Measurements from ENCODE around the gene BCL2.

The BCL2 gene

DNA sequence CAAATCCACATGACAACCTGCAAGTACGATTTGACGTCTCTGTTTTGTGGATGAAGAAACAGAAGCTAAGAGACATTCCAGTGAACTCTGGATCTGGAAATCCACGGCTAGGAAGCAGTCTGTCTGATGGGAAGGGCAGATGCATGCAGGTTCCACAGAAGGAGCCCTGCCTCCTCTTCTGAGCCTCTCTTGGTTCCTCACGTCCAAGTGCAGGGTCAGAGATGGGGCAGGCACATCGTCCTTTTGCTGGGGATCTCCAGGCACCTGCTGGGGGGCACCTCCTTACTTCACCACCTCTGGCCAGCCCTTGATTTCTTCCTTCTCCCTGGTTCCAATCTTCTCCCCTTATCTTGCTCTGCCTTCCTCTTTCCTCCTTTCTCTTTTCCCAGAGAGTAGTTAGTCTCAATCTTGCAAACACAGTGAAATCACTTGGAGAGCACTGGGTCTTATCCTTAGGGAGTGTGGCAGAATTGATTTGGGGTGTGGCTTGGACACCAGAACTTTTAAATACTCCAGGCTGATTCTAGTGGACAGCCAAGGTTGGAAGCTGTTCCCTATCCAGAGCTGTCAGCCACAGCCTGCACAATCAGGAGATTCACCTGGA, 137.8 kb downstream of the BCL2 start:
- no peak for DNase-seq (ENCODE audit: low read depth in 2 of 2)

GRCh38 chr18:63180971-63181376, 138.6 kb downstream of the BCL2 start:
- no peak for DNase-seq (ENCODE audit: low read depth in 2 of 2)

- no peak for DNase-seq (ENCODE audit: low read depth in 2 of 2)
Observed at GRCh38 chr18:63180321-63180720, 139.2 kb downstream of the BCL2 start.

DNA sequence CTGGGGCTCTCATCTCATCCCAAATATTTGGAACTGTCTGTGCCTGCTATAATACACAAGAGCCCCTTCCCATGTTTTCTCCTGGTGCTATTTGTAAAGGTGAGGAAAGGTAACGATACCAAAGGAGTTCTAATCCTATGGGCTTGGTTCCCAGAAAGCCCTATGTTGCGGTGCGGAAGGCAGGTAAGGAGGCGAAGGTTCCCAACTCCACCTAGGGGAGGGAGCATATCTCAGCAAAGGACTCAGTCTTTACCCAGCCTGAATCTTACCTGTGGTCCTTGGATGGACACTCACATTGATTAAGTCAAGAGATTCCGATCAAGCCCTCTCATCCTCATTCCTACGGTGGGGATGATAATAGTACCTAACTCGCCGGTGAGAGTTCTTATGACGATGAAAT, 140.1 kb downstream of the BCL2 start:
- DNase-seq (ENCODE audit: low read depth in 2 of 2), result no peak

DNA sequence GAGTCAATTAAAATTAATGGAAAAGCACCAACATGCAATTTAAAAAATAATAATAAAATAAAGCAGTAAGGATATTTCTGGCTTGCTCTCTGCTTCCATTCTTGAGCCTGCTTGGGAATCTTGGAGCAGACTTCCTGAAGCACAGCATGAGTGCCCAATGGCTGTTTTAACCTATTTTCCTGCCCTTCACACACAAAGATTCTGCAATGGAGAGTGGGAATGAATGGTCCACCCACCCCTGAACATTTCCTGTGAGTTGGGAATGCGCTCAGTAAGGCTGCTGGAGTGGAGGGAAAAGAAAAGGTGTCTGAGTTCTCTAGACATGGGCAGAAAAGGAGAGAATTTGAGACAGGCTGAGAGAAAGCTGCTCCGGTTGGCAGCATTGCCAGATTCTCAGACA, 140.6 kb downstream of the BCL2 start:
- no peak for DNase-seq (ENCODE audit: low read depth in 2 of 2)

DNA sequence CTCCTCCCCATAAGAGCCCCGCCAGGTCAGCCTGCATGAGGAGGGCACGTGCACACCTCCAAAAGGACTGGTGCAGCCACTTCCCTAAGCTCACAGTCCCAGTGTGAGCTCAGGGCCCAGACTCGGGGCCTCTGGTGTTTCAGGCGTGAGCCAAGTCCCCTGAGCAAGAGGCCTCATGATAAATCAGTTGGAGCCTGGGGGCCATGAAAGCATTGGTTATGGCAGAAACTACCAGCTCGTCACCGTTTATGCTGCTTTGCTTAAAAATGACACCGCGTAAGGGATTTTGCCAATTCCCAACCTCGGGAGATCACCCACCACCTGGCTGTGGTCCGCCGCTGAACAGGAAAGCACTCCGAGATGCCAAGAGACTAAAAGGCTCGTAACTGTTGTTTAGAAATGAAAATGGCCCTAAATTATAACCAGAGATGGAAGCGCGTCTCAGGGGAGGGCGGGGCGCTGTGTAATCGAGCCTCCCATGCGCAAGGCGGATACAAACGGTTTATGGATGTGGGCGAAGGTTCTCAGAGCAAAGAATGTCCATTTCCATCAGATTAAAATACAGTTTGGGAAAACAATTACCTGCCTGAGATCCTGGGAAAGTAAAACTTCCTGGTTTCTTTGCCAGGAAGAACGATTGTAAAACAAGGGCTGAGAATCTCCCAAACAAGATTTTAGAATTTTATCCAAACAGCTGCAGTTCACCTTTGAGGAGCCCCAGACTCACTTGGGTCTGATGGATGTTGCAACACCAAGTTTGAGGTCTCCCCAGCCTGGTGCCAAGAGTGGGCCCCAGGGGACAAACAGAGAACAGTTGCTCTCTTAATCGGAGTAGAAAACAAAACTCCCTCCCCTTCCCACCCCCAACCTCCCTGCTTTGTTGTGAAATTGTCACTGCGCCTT, 141.4 kb downstream of the BCL2 start:
- no peak for DNase-seq (ENCODE audit: low read depth in 2 of 2)

- no peak for DNase-seq (ENCODE audit: low read depth in 2 of 2)
Observed at GRCh38 chr18:63177259-63177658, 142.3 kb downstream of the BCL2 start.

DNA sequence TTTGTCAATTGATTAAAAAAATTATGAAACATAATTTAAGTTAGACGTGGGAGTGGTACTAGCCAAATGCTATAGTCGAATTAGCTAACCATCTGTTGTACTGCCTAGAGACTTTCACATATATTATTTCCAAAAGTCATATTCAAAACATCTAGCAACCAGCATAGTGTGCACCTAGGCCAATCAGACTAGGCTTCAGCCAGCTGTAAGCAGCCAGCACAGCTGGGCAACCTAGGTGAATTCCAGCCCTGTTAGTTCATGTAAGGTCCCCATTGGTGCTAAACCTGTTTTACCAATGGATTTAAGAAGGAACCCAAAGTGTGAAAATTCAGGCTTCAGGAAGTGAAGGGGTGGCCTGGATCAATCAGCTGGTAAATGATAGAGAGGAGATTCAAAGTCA, 144.3 kb downstream of the BCL2 start:
- DNase-seq (ENCODE audit: low read depth in 2 of 2), result no peak

DNA sequence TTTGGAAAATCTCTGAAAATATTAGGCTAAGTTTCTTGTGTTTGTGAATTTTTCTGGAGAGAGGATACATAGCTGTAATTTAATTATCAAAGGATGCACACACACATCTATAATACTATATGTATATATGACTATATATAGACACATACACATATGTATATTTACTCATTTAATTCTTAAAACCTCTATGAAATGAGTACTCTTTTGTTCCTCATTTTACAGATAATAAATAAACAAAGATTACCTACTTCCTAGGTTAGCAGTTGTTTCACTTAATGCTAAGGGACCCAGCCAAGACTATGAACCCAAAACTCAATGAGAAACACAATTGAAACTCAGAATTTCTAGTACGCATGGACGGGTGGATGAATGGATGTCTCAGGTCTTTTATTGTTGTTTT, 145.6 kb downstream of the BCL2 start:
- no peak for DNase-seq (ENCODE audit: low read depth in 2 of 2)

DNA sequence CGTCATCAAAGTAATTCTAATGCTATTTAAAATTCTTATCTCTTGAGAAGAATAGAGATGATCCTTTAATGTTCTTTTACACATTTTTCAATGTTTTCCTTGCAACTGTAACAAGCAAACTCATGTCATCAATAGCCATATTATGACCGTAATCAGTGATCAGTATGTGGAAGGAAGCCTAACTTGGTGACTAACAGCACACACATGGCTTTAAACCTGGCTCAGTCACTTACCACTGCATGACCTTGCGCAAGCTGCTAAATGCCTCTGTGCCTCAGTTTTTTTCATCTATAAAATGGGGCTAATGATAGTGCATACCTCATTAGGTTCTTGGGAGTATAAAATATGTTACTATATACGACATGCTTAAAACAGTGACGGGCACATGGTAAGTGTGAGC, 149.7 kb downstream of the BCL2 start:
- no peak for DNase-seq (ENCODE audit: low read depth in 2 of 2)

DNA sequence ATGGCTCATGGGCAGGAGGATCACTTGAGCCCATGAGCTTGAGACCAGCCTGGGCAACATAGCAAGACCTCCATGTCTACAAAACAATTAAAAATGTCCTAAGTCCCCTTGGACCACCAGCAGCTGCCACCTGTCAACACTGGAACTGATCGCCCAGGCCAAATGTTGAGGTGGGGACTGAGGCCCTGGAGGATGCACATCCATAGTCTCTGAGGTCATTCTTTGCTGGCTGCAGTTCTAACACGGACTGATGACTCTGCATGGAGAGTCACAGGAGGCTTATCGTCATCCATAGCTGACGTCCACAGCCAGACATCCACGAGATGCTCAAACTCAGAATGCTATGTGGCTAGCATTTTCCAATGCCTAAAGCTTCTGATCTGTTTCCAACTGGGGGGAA, 151.3 kb downstream of the BCL2 start:
- no peak for DNase-seq (ENCODE audit: low read depth in 2 of 2)

- no peak for DNase-seq (ENCODE audit: low read depth in 2 of 2)
Observed at GRCh38 chr18:63166142-63166541, 153.4 kb downstream of the BCL2 start.

DNA sequence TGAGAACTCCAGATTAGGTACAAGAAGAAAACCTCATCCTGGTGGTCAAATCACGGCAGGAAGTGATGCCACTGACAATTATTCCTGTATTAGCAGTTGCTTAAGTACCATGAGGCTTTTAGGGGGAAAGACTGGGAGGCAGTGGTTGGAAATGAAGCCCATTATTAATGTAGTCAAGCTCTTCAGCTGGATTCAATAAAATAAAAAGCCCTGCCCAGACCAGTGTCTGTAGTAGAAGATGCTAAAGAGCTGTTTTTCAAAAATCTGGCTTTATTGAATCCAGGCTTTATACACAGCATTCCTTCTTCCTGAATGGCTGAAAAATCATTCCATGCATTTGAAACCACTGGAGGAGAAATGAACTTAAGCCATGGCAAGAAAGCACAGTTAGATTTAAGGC, 155.2 kb downstream of the BCL2 start:
- DNase-seq (ENCODE audit: low read depth in 2 of 2), result peak; percentile 21 to 25

GRCh38 chr18:63162271-63163014, 157.1 kb downstream of the BCL2 start:
- peak; percentile 37 to 50 for DNase-seq (ENCODE audit: low read depth in 2 of 2)

DNA sequence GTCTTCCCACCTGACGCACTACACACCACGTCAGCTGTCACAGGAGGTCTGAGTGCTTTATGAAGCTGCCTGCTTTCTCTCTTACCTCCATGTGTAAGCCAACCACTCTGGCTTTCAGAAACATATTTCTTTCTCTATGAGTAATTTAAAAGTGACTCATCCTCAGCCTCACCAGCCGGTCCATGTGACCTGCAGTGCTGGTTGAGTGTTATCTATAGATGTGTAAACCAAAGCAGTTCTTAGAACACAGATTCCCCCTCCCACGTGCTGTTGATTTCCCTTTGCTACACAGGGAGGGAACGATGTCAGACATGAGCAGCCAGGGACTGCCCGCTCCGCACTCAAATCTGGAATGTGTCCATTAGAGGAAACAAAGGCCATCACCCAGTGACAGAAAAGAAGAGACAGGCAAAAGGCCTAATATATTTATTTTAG, 157.8 kb downstream of the BCL2 start:
- DNase-seq (ENCODE audit: low read depth in 2 of 2), result peak; percentile 72 to 73

DNA sequence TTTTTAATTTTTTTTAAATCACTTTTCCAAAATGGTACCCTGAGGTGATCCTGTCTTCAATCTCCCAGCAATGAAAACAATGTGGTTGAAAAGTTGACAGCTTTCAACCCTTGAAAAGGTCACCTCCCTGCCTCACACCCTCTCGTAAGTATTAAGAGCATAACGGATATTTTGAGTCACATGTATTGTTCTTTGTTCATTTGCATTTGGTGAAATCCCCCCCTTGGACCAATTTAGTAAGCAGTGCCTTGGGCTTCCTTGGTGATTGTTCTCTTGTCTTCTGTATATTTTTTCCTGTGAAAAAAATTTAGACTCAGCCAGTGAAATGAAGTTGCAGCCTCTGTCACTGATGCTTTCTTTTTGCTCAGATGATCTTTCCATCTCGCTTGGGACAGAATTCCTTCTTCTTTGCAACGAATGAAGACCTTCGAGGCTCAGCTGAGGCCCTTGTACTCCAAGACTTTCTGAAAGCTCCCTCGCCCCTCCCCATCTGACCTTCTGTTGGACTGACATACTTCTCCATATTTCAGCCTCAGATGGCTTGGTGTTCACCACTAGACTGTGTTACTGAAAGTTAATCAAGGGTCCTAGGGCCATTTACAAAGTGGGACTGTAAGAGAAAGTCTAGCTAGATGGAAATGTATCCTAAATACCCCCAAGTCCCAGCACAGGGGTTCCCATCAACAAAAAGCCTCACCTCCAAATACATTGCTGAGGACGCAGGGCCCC, 158.4 kb downstream of the BCL2 start:
- DNase-seq (ENCODE audit: low read depth in 2 of 2), result no peak

- no peak for DNase-seq (ENCODE audit: low read depth in 2 of 2)
Observed at GRCh38 chr18:63160172-63160995, 159.2 kb downstream of the BCL2 start.

GRCh38 chr18:63159590-63159989, 160.0 kb downstream of the BCL2 start:
- DNase-seq (ENCODE audit: low read depth in 2 of 2), result no peak

- DNase-seq (ENCODE audit: low read depth in 2 of 2), result no peak
Observed at GRCh38 chr18:63158676-63159291, 160.8 kb downstream of the BCL2 start.

DNA sequence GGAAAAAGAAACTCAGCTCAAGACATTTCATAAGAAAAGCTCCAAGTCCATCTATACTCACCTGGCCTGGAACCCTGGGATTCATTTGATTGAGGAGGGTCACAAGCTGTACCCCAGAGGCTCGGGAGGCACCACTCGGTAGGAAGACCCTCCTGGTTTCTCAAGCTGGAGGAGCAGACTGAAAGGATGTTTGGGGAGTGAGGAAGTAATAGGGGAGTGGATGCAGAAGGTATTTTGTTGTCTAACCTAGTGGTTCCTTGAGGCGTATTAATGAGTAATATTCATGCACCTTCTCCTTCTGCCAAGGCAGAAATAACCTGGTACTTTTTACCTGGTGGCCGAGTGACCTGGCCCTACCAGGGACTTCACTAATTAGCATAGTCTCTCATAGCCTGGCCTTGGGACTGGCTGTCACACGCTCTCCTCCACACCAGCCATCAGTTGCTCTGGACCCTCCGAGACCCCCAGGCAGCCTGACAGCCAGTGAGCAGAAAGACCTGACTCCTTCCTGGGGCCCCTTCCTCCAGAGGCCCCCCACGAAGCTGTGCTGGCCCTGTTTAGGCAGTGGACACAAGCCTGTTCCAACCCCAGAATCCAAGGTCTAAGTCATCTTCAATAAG, 161.4 kb downstream of the BCL2 start:
- no peak for DNase-seq (ENCODE audit: low read depth in 2 of 2)
